GM12875 (cell line): Measurements from ENCODE around the gene CEPT1.
"Not testable (repeated sequence)": the region's sequence is repeated elsewhere in the genome, so short reads cannot be mapped to it uniquely, and the experiment has no call there.

ENCODE experiments used
- H3K4me3 ChIP-seq: one replicate; pipeline ENCODE4 v1.5.1; 2011; ENCODE audit warnings: low read depth, low read length, control low read depth
- TF ChIP-seq, protein P1 (sequence below): IDR thresholded peaks from 2 replicates; pipeline ENCODE4 v1.5.1; 2011; ENCODE audit warnings: low read depth, mild to moderate bottlenecking, control low read depth, inconsistent platforms, low read length, moderate library complexity, borderline replicate concordance; ENCODE audit not compliant: insufficient read depth

CEPT1 gene

DNA sequence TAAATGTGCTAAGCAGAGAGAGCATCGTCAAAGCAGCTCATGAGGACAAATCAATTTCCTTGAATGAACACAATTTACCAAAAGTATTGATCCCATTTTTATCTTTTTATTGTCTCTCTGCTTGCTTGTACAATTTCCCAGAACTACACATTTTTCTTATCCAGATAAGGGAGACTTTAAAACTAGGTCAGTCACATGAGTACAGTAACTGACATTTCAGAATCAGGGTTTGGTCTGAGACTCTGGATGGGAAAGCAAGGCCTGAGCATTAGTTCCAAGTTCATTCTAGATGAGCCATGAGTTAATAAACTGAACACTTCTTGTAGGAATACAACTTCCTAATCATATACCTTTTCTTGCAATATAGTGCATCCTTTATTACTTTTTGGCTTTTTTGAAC lies 71.9 kb downstream of the CEPT1 start:
- TF ChIP-seq, protein P1, sequence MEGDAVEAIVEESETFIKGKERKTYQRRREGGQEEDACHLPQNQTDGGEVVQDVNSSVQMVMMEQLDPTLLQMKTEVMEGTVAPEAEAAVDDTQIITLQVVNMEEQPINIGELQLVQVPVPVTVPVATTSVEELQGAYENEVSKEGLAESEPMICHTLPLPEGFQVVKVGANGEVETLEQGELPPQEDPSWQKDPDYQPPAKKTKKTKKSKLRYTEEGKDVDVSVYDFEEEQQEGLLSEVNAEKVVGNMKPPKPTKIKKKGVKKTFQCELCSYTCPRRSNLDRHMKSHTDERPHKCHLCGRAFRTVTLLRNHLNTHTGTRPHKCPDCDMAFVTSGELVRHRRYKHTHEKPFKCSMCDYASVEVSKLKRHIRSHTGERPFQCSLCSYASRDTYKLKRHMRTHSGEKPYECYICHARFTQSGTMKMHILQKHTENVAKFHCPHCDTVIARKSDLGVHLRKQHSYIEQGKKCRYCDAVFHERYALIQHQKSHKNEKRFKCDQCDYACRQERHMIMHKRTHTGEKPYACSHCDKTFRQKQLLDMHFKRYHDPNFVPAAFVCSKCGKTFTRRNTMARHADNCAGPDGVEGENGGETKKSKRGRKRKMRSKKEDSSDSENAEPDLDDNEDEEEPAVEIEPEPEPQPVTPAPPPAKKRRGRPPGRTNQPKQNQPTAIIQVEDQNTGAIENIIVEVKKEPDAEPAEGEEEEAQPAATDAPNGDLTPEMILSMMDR, result no peak
- no peak overlapping the region for H3K4me3 ChIP-seq

DNA sequence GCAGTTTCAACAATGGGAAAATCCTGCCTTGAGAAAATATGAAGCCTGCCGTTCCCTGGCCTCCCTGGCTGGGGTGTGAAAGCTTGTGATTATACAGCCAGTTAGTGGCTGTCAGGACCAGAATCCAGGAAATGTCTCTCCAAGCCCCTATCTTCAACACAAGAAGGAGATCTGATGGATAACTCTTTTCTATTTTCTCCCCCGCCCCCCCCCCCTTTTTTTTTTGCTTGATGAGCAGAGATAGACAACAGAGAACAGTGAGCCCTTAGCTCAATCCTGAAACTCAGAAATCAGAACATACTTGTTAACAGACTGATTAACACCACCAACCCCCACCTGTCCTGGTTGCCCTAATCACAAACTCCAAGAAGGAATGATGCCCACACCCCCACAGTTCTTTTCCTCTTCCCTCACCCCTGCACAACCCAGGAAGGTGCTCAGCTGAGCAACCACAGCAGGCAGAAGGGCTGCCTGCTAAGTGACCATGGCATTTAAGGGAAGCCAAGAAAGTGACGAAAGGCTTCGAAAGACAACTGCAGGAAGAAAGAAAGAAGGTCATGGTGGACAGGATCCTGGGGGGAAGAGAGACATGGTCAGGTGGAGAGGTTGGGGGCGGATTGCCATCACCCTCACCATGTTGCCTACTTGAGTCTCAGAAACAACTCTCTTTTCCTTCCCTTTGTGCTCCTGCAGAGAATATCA lies 72.8 kb downstream of the CEPT1 start:
- no peak overlapping the region for H3K4me3 ChIP-seq
- TF ChIP-seq, protein P1, result no peak

DNA sequence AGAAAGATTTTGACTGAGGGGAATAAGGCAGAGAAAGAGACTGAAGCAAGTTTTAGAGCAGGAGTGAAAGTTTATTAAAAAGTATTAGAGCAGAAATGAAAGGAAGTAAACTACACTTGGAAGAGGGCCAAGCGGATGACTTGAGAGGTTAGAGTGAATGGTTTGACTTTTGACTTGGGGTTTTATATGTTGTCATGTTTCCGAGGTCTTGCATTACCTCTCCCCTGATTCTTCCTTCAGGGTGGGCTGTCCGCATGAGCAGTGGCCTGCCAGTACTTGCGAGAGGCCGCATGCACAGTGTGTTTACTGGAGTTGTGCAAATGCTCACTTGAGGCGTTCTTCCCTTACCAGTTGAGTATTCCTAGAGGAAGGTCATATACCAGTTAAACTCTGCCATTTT lies 73.4 kb downstream of the CEPT1 start:
- no peak overlapping the region for H3K4me3 ChIP-seq

GRCh38 chr1:111214074-111214801 lies 74.2 kb downstream of the CEPT1 start:
- TF ChIP-seq, protein P1, result no peak
- no peak overlapping the region for H3K4me3 ChIP-seq

More for the DNA sequence above, 73.4 kb downstream of the CEPT1 start:
- TF ChIP-seq, protein P1, result no peak

GRCh38 chr1:111214884-111215283 lies 74.9 kb downstream of the CEPT1 start:
- TF ChIP-seq, protein P1, result no peak
- H3K4me3 ChIP-seq, result no peak overlapping the region

GRCh38 chr1:111215285-111215684 lies 75.3 kb downstream of the CEPT1 start:
- H3K4me3 ChIP-seq, result not testable (repeated sequence)

- no peak overlapping the region for H3K4me3 ChIP-seq
- TF ChIP-seq, protein P1, result no peak
Observed at GRCh38 chr1:111216751-111217150, 76.7 kb downstream of the CEPT1 start.
